PC-3 (cell line): Measurements from ENCODE around the gene SLC27A4.

ENCODE experiments used
- EZH2 ChIP-seq: fragments of 300-600 bp; sonication (generic); IDR thresholded peaks from one replicate; pipeline ENCODE4 v1.6.1; 2017; ENCODE audit warnings: antibody characterized with exemption, mild to moderate bottlenecking, low read length; ENCODE audit not compliant: unreplicated experiment
- EZH2phosphoT487 ChIP-seq: fragments of 300-600 bp; sonication (generic); IDR thresholded peaks from 2 replicates; pipeline ENCODE4 v1.6.1; 2018; ENCODE audit warnings: mild to moderate bottlenecking, antibody characterized with exemption, low read length, borderline replicate concordance
- TF ChIP-seq, protein P1 (sequence below): fragments of 300-600 bp; sonication (generic); conservative IDR thresholded peaks from 2 replicates; pipeline ENCODE4 v1.5.1; 2017; ENCODE audit warnings: antibody characterized with exemption, low read depth, mild to moderate bottlenecking, low read length

DNA sequence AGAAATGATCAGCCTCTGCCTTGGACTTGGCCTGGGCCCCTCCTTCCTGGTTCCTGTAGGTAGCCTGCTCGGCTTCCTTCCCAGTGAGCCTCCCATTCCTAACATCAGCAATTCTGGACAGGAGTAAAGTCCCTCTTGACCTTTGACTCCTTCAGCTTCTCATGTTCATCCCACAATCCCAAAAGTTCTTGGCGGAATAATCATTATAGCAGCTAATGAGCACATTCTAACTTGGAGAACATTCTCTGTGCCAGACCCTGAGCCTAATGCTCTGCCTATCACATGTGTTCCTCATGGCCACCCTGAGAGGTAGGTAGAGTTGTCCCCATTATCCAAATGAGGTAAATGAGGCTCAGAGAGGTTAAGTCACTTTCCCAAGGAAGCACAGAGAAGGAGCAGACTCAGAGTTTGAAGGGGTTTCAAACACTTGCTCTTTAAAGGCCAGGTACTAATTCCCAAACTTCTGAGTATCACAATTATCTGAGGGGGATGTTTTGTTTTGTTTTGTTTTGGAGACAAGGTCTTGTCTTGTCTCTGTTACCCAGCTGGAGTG is 43.0 kb upstream of the SLC27A4 start:
- TF ChIP-seq, protein P1, sequence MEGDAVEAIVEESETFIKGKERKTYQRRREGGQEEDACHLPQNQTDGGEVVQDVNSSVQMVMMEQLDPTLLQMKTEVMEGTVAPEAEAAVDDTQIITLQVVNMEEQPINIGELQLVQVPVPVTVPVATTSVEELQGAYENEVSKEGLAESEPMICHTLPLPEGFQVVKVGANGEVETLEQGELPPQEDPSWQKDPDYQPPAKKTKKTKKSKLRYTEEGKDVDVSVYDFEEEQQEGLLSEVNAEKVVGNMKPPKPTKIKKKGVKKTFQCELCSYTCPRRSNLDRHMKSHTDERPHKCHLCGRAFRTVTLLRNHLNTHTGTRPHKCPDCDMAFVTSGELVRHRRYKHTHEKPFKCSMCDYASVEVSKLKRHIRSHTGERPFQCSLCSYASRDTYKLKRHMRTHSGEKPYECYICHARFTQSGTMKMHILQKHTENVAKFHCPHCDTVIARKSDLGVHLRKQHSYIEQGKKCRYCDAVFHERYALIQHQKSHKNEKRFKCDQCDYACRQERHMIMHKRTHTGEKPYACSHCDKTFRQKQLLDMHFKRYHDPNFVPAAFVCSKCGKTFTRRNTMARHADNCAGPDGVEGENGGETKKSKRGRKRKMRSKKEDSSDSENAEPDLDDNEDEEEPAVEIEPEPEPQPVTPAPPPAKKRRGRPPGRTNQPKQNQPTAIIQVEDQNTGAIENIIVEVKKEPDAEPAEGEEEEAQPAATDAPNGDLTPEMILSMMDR, result no peak
- no peak for TF ChIP-seq EZH2
- no peak for TF ChIP-seq EZH2phosphoT487
